ENCODE data around the gene MRPS9.

- TF ChIP-seq CTCF (IDR thresholded peaks at IDR 0.05; ENCODE audit: low read depth, low read length) (no peak), EZH2phosphoT487 (IDR thresholded peaks at IDR 0.05; ENCODE audit: low read depth) (no peak)
Observed at GRCh38 chr2:105111365-105112150, 73.7 kb downstream of the MRPS9 start.

All from OCI-LY3 (cell line).